Calu3 (cell line): Measurements from ENCODE around the gene KMT5C. TPM values are rescaled to one million over a fixed set of nuclear protein-coding genes. Genes with fewer than 3 reads are reported as not detected.

ENCODE experiments used
- BruUV-seq: library from RNA; stranded (reverse); fragments of 400-500 nt; replicated peaks from 2 replicates; lab custom pipeline; 2021; lab: Mats Ljungman, UMichigan
- CTCF ChIA-PET: fragments of 300-600 bp; sonication (Branson Sonifier 250); formaldehyde crosslinking; loops from one replicate; lab custom pipeline; 2022; ENCODE audit warnings: antibody characterized with exemption; lab: Charles Lee
- DNase-seq: peaks from one replicate; pipeline ENCODE4 v3.0.0; 2022
- H3K27ac Mint-ChIP-seq: one replicate; pipeline ENCODE4 v1.8.0; 2022; ENCODE audit warnings: mixed read lengths; ENCODE audit not compliant: unreplicated experiment
- H3K27me3 Mint-ChIP-seq: one replicate; pipeline ENCODE4 v1.8.0; 2022; ENCODE audit warnings: mixed read lengths; ENCODE audit not compliant: unreplicated experiment
- H3K36me3 Mint-ChIP-seq: one replicate; pipeline ENCODE4 v1.8.0; 2022; ENCODE audit warnings: mild to moderate bottlenecking, moderate library complexity, mixed read lengths; ENCODE audit not compliant: insufficient read depth, unreplicated experiment
- H3K4me1 Mint-ChIP-seq: one replicate; pipeline ENCODE4 v1.8.0; 2022; ENCODE audit warnings: mild to moderate bottlenecking, low read depth, mixed read lengths; ENCODE audit not compliant: unreplicated experiment
- H3K4me3 Mint-ChIP-seq: one replicate; pipeline ENCODE4 v1.8.0; 2022; ENCODE audit warnings: mild to moderate bottlenecking, low read depth, moderate library complexity, mixed read lengths; ENCODE audit not compliant: unreplicated experiment
- H3K9me3 Mint-ChIP-seq: one replicate; pipeline ENCODE4 v1.8.0; 2022; ENCODE audit warnings: low read depth, mixed read lengths; ENCODE audit not compliant: unreplicated experiment
- intact Hi-C: fragments of 100-400 bp; cut with micrococcal nuclease; formaldehyde crosslinking; loops from one replicate; pipeline ENCODE4 v1.10.0; 2022; ENCODE audit not compliant: unreplicated experiment
- total RNA-seq: library from RNA; stranded (reverse); gene quantifications from 2 replicates; pipeline ENCODE4 v1.2.3, GENCODE V29; 2022
- TF ChIP-seq, protein P1 (sequence below): fragments of 200-600 bp; IDR thresholded peaks from one replicate; pipeline ENCODE4 v1.8.0; 2022; ENCODE audit warnings: antibody characterized with exemption; ENCODE audit not compliant: unreplicated experiment

KMT5C gene
- total RNA-seq, 1 experiment from 2014 or later: 23.5 TPM

DNA sequence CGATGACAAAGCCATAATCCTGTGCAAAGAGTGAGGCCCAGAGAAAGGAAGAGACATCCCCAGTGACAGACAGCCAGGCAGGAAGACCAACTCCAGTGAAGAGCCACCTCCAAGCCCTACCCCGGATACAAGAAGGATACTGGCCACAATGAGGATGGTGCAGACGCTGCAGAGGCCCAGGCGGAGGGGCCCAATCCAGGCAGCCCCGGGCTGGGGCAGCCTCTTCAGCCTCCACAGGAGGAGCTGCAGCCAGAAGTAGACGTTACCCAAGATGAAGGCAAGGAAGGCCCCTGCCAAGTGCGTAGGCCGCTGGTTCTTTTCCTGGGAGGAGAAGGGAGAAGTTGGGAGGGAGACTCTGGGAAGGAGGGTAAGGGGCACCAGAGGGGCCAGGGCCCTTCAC is 23.0 kb upstream of the KMT5C start:
- no peak overlapping the region for H3K4me3 Mint-ChIP-seq
- H3K27me3 Mint-ChIP-seq: peaks cover 8% of the 10 kb centered on the region
- no peaks in the 10 kb centered on the region for H3K36me3 Mint-ChIP-seq
- no peak for DNase-seq
- TF ChIP-seq, protein P1, sequence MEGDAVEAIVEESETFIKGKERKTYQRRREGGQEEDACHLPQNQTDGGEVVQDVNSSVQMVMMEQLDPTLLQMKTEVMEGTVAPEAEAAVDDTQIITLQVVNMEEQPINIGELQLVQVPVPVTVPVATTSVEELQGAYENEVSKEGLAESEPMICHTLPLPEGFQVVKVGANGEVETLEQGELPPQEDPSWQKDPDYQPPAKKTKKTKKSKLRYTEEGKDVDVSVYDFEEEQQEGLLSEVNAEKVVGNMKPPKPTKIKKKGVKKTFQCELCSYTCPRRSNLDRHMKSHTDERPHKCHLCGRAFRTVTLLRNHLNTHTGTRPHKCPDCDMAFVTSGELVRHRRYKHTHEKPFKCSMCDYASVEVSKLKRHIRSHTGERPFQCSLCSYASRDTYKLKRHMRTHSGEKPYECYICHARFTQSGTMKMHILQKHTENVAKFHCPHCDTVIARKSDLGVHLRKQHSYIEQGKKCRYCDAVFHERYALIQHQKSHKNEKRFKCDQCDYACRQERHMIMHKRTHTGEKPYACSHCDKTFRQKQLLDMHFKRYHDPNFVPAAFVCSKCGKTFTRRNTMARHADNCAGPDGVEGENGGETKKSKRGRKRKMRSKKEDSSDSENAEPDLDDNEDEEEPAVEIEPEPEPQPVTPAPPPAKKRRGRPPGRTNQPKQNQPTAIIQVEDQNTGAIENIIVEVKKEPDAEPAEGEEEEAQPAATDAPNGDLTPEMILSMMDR: no peak
- CTCF ChIA-PET: interaction anchor here (0.8 kb wide), 1 partner anchor 15 kb away, joined by 3 read pairs; no protein-coding TSS in a partner anchor
- no peaks in the 10 kb centered on the region for H3K9me3 Mint-ChIP-seq
- intact Hi-C loops: no loop called here
- H3K27ac Mint-ChIP-seq: no peak overlapping the region
- H3K4me1 Mint-ChIP-seq: no peaks in the 10 kb centered on the region
- BruUV-seq: no TSS peak

- no peak overlapping the region for H3K4me3 Mint-ChIP-seq
- intact Hi-C loops: no loop called here
- TF ChIP-seq, protein P1: no peak
- CTCF ChIA-PET: no interaction called here
- H3K27me3 Mint-ChIP-seq: peaks cover 17% of the 10 kb centered on the region
- DNase-seq: no peak
- H3K9me3 Mint-ChIP-seq: no peaks in the 10 kb centered on the region
- peaks cover 9% of the 10 kb centered on the region for H3K4me1 Mint-ChIP-seq
- no peaks in the 10 kb centered on the region for H3K36me3 Mint-ChIP-seq
- no TSS peak for BruUV-seq
- no peak overlapping the region for H3K27ac Mint-ChIP-seq
Observed at GRCh38 chr19:55319785-55320184, 19.9 kb upstream of the KMT5C start.

GRCh38 chr19:55320844-55321419 is 18.7 kb upstream of the KMT5C start:
- no peaks in the 10 kb centered on the region for H3K9me3 Mint-ChIP-seq
- no peaks in the 10 kb centered on the region for H3K36me3 Mint-ChIP-seq
- no TSS peak for BruUV-seq
- peaks cover 17% of the 10 kb centered on the region for H3K27me3 Mint-ChIP-seq
- H3K27ac Mint-ChIP-seq: no peak overlapping the region
- CTCF ChIA-PET: no interaction called here
- TF ChIP-seq, protein P1: no peak
- intact Hi-C loops: no loop called here
- no peak overlapping the region for H3K4me3 Mint-ChIP-seq
- DNase-seq: no peak
- H3K4me1 Mint-ChIP-seq: peaks cover 9% of the 10 kb centered on the region

DNA sequence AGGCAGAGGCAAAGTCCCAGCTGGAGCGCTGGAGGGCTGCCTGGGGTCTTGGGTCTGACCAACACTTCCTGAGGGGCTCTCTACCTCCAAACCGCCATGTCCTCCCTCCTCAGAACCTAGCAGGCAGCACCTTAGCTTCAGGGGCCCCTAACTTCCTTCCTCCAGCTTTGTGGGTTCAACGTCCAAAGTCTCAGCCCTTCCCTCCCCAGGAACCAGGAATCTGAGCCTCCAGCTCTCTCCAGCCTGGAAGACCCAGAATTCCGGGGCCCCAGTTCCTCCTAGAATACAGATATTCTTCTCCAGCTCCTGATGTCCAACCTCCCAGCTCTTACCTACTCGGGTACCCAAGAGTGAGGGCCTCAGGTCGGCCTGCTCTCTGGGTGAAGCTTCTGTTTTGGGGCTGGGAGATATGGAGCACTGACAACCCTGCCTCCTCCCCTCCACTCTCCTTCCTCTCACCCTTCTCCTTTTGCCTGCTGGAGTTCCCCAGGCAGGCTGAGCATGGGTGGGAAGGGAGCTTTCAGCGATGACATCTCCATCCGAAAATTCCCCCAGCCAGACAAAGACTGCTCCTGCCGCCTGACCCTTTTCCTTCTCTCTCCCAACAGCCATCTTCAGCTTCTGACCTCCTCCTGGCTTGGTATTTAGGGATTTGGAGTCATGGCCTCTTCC is 18.1 kb upstream of the KMT5C start:
- intact Hi-C loops: no loop called here
- H3K4me1 Mint-ChIP-seq: peaks cover 9% of the 10 kb centered on the region
- TF ChIP-seq, protein P1: no peak

More for the DNA sequence above, 18.1 kb upstream of the KMT5C start:
- no TSS peak for BruUV-seq
- H3K27ac Mint-ChIP-seq: no peak overlapping the region
- no peak overlapping the region for H3K4me3 Mint-ChIP-seq
- no peak for DNase-seq
- H3K9me3 Mint-ChIP-seq: no peaks in the 10 kb centered on the region
- CTCF ChIA-PET: interaction anchor here (0.6 to 1.0 kb wide), 2 partner anchors 9 to 20 kb away, joined by 3 read pairs; no protein-coding TSS in a partner anchor
- no peaks in the 10 kb centered on the region for H3K36me3 Mint-ChIP-seq
- peaks cover 17% of the 10 kb centered on the region for H3K27me3 Mint-ChIP-seq
